ENCODE results near the gene ZNHIT1. TPM values are rescaled to one million over a fixed set of nuclear protein-coding genes. Genes with fewer than 3 reads are reported as not detected.

Gene ZNHIT1
- total RNA-seq, 1 donor from 2014 or later = 37.6 TPM

DNA sequence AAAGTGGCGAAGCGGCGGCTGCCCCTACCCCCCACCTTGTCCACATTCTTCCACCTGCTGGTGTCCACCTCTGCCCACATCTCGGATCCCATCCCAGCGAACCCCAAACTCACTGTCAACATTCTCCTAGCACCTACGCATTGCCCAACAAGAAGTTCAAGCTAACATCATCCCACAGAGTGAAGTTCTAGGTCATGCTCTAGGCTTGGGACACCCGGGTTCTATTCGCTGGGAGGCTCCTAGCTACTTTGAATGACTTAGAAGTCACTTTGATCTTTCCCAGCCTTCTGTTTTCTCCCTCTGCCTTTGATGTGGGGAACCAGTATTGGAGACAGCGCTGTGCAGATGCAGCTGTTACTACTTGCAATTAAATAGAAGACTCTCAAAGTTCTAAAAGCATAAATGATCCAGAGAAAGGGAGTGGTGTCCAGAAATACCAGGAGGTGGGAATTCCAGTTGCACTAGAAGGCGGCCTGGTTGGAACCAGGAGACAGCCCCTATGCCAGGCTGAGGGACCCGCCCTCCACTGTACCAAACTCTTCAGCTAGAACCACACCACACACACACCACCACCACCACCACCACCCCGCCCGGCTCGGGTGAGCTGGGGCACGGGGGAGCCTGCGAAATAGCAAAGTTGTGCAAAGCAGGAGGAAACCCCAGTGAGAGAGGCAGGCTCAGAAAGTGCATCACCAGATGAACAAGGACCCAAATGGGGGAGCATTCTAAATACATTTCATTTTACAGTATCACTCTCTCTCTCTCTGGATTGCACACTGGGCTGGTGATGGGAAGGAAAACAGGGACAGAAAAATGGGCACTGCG lies 47.1 kb upstream of the ZNHIT1 start:
- Mint-ChIP-seq H3K27ac (peak overlapping the region; percentile 38), H3K27me3 (peaks cover 69% of the 10 kb centered on the region), H3K9me3 (no peaks in the 10 kb centered on the region), H3K4me3 (no peak overlapping the region), H3K4me1 (peaks cover 61% of the 10 kb centered on the region), H3K36me3 (ENCODE audit: low read depth) (no peaks in the 10 kb centered on the region)
- CTCF ChIA-PET = interaction anchor here (1.0 to 2.8 kb wide), 3 partner anchors 22 to 27 kb away, joined by 3 to 11 read pairs (median 10); no protein-coding TSS in a partner anchor
- no peak for DNase-seq
- TF ChIP-seq, protein P1, sequence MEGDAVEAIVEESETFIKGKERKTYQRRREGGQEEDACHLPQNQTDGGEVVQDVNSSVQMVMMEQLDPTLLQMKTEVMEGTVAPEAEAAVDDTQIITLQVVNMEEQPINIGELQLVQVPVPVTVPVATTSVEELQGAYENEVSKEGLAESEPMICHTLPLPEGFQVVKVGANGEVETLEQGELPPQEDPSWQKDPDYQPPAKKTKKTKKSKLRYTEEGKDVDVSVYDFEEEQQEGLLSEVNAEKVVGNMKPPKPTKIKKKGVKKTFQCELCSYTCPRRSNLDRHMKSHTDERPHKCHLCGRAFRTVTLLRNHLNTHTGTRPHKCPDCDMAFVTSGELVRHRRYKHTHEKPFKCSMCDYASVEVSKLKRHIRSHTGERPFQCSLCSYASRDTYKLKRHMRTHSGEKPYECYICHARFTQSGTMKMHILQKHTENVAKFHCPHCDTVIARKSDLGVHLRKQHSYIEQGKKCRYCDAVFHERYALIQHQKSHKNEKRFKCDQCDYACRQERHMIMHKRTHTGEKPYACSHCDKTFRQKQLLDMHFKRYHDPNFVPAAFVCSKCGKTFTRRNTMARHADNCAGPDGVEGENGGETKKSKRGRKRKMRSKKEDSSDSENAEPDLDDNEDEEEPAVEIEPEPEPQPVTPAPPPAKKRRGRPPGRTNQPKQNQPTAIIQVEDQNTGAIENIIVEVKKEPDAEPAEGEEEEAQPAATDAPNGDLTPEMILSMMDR (IDR thresholded peaks at IDR 0.05) = no peak
- intact Hi-C loops (cut with micrococcal nuclease) = no loop called here
- ATAC-seq (ENCODE audit: low read depth) = no peak
- POLR2A ChIA-PET = interaction anchor here (0.6 to 1.3 kb wide), 4 partner anchors 8 to 495 kb away, joined by 3 to 7 read pairs (median 3); no protein-coding TSS in a partner anchor

DNA sequence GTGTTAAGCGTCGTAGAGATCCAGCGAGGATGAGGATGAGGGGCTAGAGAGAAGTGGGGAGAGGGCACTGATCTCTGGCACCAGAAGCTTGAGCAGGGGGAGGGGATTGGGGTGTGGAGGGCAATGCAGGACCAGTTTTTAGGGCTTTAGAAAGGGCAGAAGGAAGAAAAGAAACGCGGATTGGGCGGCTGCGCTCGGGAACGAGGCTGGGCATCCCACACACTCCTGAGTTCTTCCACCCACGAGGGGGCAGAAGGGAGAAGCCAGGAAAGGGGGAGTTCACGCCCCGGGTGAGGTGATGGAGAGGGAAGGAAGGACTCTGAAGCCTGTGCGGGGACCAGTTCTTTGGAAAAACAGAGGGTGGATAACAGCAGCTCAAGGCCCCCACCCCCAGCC lies 46.5 kb upstream of the ZNHIT1 start:
- Mint-ChIP-seq H3K27ac (peak overlapping the region; percentile 38), H3K36me3 (ENCODE audit: low read depth) (no peaks in the 10 kb centered on the region), H3K4me3 (no peak overlapping the region), H3K27me3 (peaks cover 70% of the 10 kb centered on the region), H3K4me1 (peaks cover 55% of the 10 kb centered on the region), H3K9me3 (no peaks in the 10 kb centered on the region)
- CTCF ChIA-PET = interaction anchor here (1.7 to 2.8 kb wide), 2 partner anchors 21 to 27 kb away, joined by 10 to 11 read pairs; no protein-coding TSS in a partner anchor
- no peak for ATAC-seq (ENCODE audit: low read depth)
- intact Hi-C loops (cut with micrococcal nuclease) = no loop called here
- TF ChIP-seq, protein P1 (IDR thresholded peaks at IDR 0.05) = no peak
- DNase-seq = no peak
- POLR2A ChIA-PET = interaction anchor here (0.9 to 1.3 kb wide), 2 partner anchors 8 to 29 kb away, joined by 3 read pairs; no protein-coding TSS in a partner anchor

DNA sequence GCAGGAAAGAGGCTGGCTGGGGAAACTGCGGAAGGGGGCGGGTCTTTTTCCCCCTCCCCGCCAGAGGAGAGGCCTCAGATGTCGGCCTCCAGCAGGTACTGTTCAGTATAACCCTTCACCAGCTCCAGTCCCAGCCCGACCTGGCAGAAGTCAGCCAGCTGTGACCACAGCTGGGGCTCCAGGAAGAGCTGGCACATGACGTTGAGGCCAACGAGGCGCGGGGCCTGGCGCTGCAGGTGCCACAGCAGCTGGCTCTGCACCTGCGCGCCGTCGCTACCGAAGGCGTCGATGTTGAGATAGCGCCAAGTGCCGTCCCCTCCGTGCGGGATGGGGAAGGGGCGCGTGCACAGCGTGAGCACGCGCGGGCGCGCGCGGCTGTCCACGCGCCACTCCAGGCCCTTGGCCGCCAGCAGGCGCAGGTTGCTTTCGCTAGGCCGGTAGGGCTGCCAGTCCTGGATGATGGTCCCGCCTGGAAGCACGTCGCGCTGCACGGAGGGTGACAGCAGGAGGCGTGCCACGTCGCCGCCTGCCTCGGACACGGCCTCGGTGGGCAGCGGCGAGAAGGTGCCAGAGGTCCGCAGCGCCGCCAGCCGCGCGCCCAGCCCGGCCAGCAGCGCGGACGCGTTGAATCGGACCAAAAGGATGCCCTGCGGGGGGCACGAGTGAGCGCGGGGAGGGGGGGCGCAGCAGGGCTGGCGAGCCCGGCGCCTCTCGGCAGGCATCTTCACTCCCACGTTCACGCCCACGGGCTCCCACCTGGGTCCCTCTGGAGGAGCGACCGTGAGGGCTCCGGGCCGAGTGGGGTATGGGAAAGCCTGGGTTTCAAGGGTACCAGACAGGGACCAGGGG lies 45.7 kb upstream of the ZNHIT1 start:
- peak; percentile 18 for ATAC-seq (ENCODE audit: low read depth)
- Mint-ChIP-seq H3K27ac (no peak overlapping the region), H3K27me3 (peaks cover 73% of the 10 kb centered on the region), H3K9me3 (no peaks in the 10 kb centered on the region), H3K4me1 (peaks cover 49% of the 10 kb centered on the region), H3K36me3 (ENCODE audit: low read depth) (no peaks in the 10 kb centered on the region), H3K4me3 (no peak overlapping the region)
- DNase-seq = peak; percentile 26
- TF ChIP-seq, protein P1 (IDR thresholded peaks at IDR 0.05) = no peak
- intact Hi-C loops (cut with micrococcal nuclease) = loop anchor here (2.0 kb wide), 1 partner anchor 73 kb away; the partner anchor contains the start of gene FIS1
- ChIA-PET POLR2A (interaction anchor here (0.9 to 1.3 kb wide), 2 partner anchors 9 to 30 kb away, joined by 3 read pairs; no protein-coding TSS in a partner anchor), CTCF (interaction anchor here (2.8 kb wide), 1 partner anchor 21 kb away, joined by 11 read pairs; no protein-coding TSS in a partner anchor)

GRCh38 chr7:101172854-101173751 lies 44.9 kb upstream of the ZNHIT1 start:
- TF ChIP-seq, protein P1 (IDR thresholded peaks at IDR 0.05) = no peak
- ATAC-seq (ENCODE audit: low read depth) = no peak
- intact Hi-C loops (cut with micrococcal nuclease) = loop anchor here (2.0 kb wide), 1 partner anchor 72 kb away; the partner anchor contains the start of gene FIS1
- H3K4me1 Mint-ChIP-seq = peaks cover 49% of the 10 kb centered on the region
- no peak overlapping the region for H3K4me3 Mint-ChIP-seq
- no peak overlapping the region for H3K27ac Mint-ChIP-seq
- CTCF ChIA-PET = interaction anchor here (0.8 to 1.3 kb wide), 3 partner anchors 19 to 30 kb away, joined by 3 to 6 read pairs (median 3); no protein-coding TSS in a partner anchor
- DNase-seq = no peak
- H3K9me3 Mint-ChIP-seq = no peaks in the 10 kb centered on the region
- H3K27me3 Mint-ChIP-seq = peaks cover 73% of the 10 kb centered on the region
- no peaks in the 10 kb centered on the region for H3K36me3 Mint-ChIP-seq (ENCODE audit: low read depth)
- POLR2A ChIA-PET = interaction anchor here (0.5 to 1.3 kb wide), 2 partner anchors 9 to 12 kb away, joined by 4 to 11 read pairs; no protein-coding TSS in a partner anchor
